GM03348 (cell line): ENCODE measurements around the gene L3MBTL3.

Experiments used
- DNase-seq: peaks from one replicate; pipeline ENCODE4 v3.0.0; 2012; ENCODE audit warnings: low spot score

The L3MBTL3 gene

DNA sequence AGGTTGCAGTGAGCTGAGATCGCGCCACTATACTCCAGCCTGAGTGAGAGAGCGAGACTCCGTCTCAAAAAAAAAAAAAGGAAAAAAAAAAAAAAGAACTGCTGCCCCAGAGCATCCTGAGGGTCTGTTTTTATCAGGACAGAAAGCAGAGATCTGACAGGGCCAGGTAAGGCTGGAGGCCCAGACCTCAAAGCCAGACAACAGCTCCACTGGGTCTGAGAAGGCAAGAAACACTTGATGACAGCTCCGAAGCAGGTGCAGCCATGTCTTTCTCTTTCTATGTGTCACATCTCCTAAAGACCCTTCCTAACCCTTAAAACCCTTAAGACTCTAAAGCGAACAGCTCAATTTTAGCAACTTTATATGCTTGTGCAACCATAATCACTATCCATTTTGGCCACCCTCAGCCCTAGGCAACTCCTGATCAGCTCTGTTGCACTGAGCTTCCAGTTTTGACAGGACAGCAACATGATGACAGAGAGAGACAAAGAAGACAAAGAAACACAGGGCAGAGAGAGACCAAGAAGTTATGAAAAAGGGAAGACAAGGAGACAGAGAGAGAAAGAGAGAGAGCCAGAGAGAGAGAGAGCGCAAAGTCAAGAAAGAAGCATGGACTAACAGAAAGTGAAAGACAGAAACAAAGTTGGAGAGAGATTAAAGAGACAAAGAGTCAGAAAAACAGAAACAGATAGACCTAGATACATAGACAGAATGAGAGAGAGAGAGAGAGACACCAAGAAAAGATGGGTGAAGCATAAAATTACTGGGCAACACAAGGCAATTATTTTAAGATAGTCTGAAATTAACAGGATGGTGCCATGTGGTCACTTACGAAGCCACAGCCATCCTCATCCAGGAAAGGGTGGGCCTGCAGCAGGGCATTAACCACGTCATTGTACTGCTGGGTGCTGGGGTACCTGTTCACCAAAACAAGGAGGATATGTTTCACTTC, 165.2 kb downstream of the L3MBTL3 start:
- DNase-seq: no peak

DNA sequence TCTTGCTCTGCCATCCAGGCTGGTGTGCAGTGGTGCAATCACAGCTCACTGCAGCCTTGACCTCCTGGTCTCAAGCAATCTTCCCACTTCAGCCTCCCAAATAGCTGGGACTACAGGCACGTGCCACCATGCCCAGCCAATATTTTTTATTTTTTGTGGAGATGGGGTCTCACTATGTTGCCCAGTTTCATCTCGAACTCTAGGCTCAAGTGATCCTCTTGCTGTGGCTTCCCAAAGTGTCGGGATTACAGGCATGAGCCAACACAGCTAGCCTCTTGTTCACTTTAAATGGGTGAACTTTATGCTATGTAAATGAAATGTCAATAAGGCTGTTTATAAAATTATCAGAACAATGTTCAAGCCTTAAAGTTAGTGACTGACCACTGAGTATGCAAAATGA, 167.3 kb downstream of the L3MBTL3 start:
- DNase-seq: no peak

DNA sequence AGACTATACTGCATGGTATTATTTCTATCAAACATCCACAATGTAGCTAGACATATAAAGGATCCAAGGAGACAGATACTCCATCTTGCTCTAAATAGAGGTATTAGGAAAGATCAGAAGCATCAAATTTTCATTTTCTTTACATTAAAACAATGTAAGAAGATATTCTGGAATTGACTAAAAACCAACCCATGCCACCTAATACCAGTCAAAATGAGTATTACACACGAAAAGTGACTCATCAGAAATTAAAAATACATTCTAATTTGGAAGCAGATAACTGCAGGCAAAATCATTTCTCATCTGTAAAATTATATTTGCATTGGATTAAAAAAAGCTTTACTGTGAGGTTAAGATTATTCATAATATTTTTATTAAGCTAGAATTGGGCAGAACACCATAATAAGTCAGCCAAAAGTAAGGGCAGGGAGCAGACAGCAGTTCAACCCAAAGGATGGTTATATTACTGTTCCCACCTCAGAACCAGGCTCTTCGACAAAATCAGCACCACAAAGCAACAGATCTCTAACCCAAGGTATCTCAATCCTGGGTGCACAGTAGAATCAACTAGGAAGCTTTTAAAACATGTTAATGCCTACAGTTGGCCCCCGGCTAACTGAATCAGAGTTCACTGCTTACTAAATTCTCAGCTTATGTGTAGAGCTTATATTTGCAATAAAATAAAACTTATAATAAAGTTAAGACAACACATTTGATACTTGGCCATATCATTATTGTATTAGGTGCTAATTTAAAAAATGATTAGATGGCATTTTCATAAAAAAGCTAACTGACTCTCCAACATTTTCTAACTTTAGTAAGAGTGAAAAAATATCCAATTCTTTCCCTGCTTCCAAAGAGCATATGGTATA, 169.2 kb downstream of the L3MBTL3 start:
- DNase-seq: no peak

DNA sequence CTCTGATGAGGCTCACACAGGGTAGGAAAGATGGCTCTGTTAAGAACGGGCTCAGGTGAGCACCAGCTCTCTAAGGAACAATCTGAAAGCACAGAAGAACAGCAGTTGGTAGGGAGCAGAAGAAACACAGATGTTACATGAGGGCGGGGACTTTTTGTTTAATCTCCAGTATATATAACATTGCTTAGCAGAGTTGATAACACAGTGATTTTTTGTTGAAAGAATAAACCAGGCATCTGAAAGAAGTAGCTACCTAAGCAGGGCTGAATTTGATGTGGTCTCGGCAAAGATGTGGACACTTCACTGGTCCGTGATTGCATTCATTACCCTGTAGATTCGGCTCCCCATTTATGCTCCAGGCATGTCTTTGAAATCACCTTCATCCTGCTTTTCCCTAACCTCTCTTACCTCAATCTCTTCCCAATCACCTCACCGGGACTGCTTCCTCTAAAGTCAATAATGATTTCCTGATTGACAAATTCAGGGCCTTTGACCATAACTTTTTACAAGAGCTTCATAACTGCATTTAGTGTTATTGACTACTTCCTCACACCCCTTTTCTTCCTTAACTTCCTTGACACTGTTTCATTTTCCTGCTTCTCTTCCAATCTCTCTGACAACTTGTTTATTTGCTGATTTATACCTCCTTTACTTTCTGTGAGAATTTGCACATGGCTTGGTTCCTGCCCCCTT, 170.0 kb downstream of the L3MBTL3 start:
- DNase-seq: no peak

DNA sequence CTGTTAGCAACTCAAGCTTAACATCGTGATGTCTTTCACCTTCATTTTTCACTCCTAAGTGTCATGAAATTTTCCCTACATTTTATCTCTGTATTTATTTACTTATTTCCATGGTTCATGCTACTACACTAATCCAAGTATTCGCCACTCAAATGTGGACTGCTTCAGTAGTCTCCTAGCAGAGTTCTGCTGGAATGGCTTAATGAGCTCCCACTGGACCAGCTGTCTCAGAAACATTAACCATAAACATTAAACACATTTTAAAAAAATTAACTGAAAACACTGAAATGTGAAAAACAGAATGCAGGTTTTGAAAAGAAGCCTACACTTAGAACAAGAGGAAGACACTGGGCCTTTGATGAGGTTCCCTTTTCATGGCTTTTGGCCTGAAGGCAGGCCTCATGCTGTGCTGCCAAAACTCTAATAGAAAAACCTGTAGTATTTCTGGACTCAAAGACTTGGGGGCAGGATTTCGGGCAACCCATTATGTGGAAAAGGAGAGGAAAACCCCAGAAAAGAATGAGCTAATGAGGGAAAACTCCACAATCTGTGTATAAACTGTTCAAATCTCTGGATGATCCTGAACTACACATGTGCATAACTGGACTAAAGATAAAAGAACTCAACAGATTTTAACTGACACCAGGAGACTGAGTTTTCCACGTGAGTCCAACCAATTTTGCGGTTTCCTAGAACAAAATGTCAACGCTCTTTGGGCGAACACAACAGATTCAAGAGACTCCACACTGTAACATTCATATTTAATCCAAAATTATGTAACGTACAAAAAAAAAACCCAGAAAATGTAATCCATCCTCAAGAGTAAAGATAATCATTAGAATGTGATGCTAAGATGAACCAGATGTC, 171.4 kb downstream of the L3MBTL3 start:
- DNase-seq: no peak
